Ectodermal cell (in vitro differentiated cells): ENCODE measurements around the gene DENND5B.
"Not testable (repeated sequence)": the region's sequence is repeated elsewhere in the genome, so short reads cannot be mapped to it uniquely, and the experiment has no call there.

Source experiments
- H3K27ac ChIP-seq: 2 replicates; pipeline ENCODE4 v1.7.0; 2013; ENCODE audit warnings: mild to moderate bottlenecking, low read depth, low read length; ENCODE audit not compliant: insufficient read depth, poor library complexity, severe bottlenecking
- H3K27me3 ChIP-seq: 2 replicates; pipeline ENCODE4 v1.7.0; 2013; ENCODE audit warnings: mild to moderate bottlenecking, low read length; ENCODE audit not compliant: insufficient read depth, control insufficient read depth, poor library complexity, severe bottlenecking
- H3K36me3 ChIP-seq: one replicate; pipeline ENCODE4 v1.7.0; 2013; ENCODE audit warnings: low read length; ENCODE audit not compliant: control insufficient read depth, insufficient read depth
- H3K4me1 ChIP-seq: one replicate; pipeline ENCODE4 v1.7.0; 2013; ENCODE audit warnings: low read length; ENCODE audit not compliant: control insufficient read depth, insufficient read depth
- H3K4me3 ChIP-seq: 2 replicates; pipeline ENCODE4 v1.7.0; 2013; ENCODE audit warnings: low read depth, low read length, control low read depth; ENCODE audit not compliant: insufficient read depth
- H3K9me3 ChIP-seq: 2 replicates; pipeline ENCODE4 v1.7.0; 2013; ENCODE audit warnings: mild to moderate bottlenecking, low read length, moderate library complexity; ENCODE audit not compliant: control insufficient read depth
- WGBS, 2 experiments: methylation state at CpG; one replicate each; pipeline ENCODE4 v1.1.7; 2013; ENCODE audit warnings: missing lambda C conversion rate in 2 of 2; 5-methylcytosine and 5-hydroxymethylcytosine counted together

The DENND5B gene

DNA sequence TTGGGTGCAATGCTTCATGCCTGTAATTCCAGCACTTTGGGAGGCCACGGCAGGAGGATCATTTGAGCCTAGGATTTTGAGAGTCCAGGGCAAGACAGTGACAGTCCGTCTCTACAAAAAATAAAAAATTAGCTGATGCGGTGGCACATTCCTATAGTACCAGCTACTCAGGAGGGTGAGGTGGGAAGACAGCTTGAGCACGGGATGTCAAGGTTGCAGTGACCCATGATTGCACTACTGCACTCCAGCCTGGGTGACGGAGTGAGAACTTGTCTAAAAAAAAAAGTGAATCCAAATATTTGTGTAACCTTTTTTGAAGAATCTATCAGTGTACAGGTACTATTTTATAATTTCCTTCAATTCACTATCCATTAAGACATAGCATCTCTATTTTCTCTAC lies 112.5 kb downstream of the DENND5B start:
- WGBS, 2 experiments, result 94 to 95% methylated on average over 5 of the region's 5 CpGs
- no peak overlapping the region for H3K4me3 ChIP-seq

DNA sequence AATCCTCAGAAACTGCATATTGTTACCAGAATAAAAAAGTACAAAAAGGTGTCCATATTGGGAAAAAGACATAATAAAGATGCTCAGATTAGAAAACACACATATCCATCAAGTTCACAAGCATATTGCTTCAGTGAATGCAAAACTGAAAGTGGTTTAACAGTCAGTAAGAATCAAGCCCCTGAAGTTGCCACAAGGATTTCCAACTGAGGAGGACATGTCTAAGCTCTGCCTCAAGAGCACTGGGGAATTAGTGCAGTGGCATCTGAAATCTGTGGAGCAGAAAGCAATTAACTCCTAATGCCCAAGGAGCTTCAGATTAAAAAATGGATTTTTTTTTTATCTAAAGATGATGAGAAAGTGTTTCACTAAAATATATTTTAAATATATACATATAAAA lies 113.2 kb downstream of the DENND5B start:
- no peak overlapping the region for H3K4me3 ChIP-seq
- H3K4me1 ChIP-seq, result no peaks in the 10 kb centered on the region
- H3K27ac ChIP-seq, result no peak overlapping the region
- H3K27me3 ChIP-seq, result no peaks in the 10 kb centered on the region
- no peaks in the 10 kb centered on the region for H3K9me3 ChIP-seq
- no peaks in the 10 kb centered on the region for H3K36me3 ChIP-seq

More for the DNA sequence above, 112.5 kb downstream of the DENND5B start:
- Histone ChIP-seq H3K36me3 (no peaks in the 10 kb centered on the region), H3K4me1 (no peaks in the 10 kb centered on the region), H3K9me3 (no peaks in the 10 kb centered on the region), H3K27ac (no peak overlapping the region), H3K27me3 (no peaks in the 10 kb centered on the region)

DNA sequence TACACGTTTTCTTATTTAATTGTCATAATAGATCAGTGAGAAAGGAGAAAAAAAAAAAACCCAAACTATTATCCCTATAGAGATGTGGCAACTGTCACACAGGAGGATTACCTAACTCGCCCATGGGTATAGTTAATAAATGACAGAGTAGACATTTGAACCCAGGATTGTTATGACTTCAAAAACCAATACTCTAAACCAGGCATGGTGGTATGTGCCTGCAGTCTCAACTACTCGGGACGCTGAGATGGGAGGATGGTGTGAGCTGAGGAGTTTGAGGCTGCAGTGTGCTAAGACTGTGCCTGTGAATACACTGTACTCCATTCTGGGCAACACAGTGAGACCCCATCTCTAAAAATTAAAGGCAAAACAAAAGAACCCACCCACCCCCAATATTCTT lies 114.5 kb downstream of the DENND5B start:
- Histone ChIP-seq H3K4me1 (no peaks in the 10 kb centered on the region), H3K9me3 (no peaks in the 10 kb centered on the region), H3K4me3 (no peak overlapping the region), H3K27me3 (no peaks in the 10 kb centered on the region), H3K27ac (no peak overlapping the region), H3K36me3 (no peaks in the 10 kb centered on the region)
- 90 to 96% methylated on average over 3 of the region's 4 CpGs for WGBS, 2 experiments

DNA sequence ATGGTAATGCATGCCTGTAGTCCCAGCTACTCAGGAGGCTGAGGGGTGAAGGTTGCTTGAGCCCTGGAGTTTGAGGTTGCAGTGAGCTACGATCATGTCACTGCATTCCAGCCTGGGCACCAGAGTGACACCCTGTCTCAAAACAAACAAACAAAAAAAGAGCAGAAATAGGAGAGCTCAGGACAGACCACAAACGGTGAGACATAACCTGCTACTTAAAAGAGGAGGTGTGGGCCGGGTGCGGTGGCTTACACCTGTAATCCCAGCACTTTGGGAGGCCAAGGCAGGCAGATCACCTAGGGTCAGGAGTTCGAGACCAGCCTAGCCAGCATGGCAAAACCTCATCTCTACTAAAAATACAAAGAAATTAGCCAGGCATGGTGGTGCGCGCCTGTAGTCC lies 115.3 kb downstream of the DENND5B start:
- 87 to 89% methylated on average over 7 of the region's 7 CpGs for WGBS, 2 experiments
- H3K27ac ChIP-seq, H3K27me3 ChIP-seq, H3K4me1 ChIP-seq, H3K36me3 ChIP-seq, H3K9me3 ChIP-seq, H3K4me3 ChIP-seq: not testable (repeated sequence)

DNA sequence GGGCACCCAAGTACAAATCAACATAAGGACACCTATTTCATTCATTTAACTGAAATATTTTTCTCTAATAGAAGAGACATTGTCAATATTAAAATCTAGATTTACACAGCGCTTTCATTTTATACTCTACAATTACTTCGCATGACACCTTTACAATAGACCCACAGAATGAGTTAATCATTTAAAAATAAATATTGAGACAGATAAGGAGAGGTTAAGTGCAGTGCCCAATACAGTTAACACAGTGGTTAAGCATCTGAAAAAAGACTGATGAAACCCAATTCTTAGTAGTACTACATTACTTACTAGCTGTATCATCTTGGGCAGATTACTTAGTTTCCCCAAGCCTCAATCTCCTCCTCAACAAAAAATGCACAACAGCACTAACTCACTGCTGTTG lies 116.2 kb downstream of the DENND5B start:
- Histone ChIP-seq H3K36me3 (no peaks in the 10 kb centered on the region), H3K27ac (no peak overlapping the region), H3K27me3 (no peaks in the 10 kb centered on the region), H3K9me3 (no peaks in the 10 kb centered on the region), H3K4me3 (no peak overlapping the region), H3K4me1 (no peaks in the 10 kb centered on the region)
- WGBS, 2 experiments, result 100% methylated on average over 1 of the region's 2 CpGs; no CpG with 5 or more reads in 1 of the 2 experiments

DNA sequence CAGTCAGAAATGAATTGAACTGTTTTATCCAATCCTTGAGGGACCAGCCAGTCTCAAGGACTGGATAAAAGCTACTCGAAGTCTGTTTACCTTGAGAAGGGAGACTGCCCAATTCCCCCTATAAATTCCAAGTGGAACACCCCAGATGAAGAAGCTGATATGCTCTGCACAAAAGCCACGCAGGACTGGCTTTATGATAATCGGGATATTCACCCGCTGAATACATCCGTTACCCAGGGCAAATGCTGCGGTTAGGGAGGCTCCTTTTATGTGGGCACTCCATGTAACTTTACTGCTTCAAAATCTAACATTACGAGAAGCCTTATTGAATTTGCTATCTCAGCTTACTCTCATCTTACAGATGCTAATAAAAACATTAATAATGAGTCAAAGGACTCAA lies 119.1 kb downstream of the DENND5B start:
- H3K36me3 ChIP-seq, result no peaks in the 10 kb centered on the region
- 96 to 97% methylated on average over 7 of the region's 7 CpGs for WGBS, 2 experiments

DNA sequence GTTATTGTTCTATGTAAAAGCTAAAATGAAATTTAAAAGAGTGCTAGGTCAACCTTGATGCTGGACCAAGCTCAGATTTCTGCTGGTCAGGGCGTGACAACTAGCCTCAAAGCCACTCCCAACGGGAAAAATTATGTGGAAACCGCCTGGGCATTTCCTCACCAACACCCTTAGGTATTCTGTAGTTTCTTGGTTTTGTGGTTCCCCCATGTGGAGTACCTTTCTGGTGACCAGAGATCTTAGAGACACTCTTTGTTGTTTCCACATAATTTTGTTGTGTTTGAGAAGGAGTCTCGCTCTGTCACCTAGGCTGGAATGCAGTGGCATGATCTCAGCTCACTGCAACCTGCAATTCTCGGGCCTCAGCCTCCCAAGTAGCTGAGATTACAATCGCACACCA lies 119.9 kb downstream of the DENND5B start:
- 79 to 80% methylated on average over 6 of the region's 6 CpGs for WGBS, 2 experiments
- Histone ChIP-seq H3K4me1 (no peaks in the 10 kb centered on the region), H3K27me3 (no peaks in the 10 kb centered on the region), H3K9me3 (no peaks in the 10 kb centered on the region), H3K27ac (no peak overlapping the region), H3K4me3 (no peak overlapping the region), H3K36me3 (no peaks in the 10 kb centered on the region)

More for the DNA sequence above, 119.1 kb downstream of the DENND5B start:
- Histone ChIP-seq H3K27ac (no peak overlapping the region), H3K4me3 (no peak overlapping the region), H3K9me3 (no peaks in the 10 kb centered on the region), H3K4me1 (no peaks in the 10 kb centered on the region), H3K27me3 (no peaks in the 10 kb centered on the region)

DNA sequence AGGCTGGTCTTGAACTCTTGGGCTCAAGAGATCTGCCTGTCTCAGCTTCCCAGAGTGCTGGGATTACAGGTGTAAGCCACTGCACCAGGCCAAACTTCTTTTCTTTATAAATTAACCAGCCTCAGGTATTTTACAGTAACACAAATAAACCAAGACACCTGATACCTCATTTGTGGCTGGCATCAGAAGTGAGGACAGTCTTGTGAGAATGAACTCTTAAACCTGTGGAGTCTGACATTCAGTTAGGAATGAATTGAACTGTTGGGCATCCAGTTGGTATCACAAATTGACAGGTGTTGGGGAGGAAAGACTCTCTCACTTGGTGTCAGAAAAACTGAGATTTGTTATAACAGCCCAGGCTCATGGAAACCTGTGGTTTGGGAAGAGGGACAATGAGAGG lies 120.5 kb downstream of the DENND5B start:
- Histone ChIP-seq H3K27me3 (no peaks in the 10 kb centered on the region), H3K9me3 (no peaks in the 10 kb centered on the region), H3K36me3 (no peaks in the 10 kb centered on the region), H3K27ac (no peak overlapping the region), H3K4me3 (no peak overlapping the region), H3K4me1 (no peaks in the 10 kb centered on the region)

DNA sequence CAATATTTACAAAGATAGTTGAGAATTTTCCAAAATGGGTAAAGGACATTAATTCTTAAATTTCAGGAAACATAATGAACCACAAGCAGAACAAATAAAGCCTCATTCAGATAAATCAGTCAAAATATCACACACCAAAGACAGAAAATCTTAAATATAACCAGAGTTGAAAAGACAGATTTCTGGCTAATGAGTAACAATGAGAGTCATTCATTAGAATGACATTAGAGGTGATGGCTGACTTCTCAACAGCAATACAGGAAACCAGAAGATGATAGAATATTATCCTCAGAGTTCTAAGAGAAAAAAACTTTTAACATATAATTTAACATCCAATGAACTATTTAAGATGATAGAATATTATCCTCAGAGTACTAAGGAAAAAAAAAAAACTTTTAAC lies 124.2 kb downstream of the DENND5B start:
- Histone ChIP-seq H3K4me1 (no peaks in the 10 kb centered on the region), H3K27ac (no peak overlapping the region), H3K36me3 (no peaks in the 10 kb centered on the region), H3K9me3 (no peaks in the 10 kb centered on the region), H3K4me3 (no peak overlapping the region), H3K27me3 (no peaks in the 10 kb centered on the region)

DNA sequence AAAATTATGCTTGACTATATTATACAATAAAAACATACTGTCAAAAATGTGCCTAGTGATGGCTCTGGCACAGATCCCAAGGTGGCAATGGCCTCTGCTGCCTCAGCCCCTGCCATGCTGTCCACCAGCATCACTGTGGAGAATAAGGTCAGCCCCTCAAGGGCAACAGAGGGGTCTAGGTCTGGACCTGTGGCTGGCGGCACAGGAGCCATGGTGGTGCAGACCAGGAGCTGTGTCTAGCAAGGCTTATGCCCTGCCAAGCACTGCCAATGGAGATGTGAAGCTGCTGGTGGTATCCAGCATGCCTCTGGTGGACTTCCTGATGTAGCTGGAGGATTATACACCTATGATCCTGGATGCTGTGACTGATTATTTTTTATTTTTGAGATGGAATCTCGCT lies 125.9 kb downstream of the DENND5B start:
- Histone ChIP-seq H3K9me3 (no peaks in the 10 kb centered on the region), H3K4me1 (no peaks in the 10 kb centered on the region), H3K27ac (no peak overlapping the region), H3K36me3 (no peaks in the 10 kb centered on the region), H3K27me3 (no peaks in the 10 kb centered on the region), H3K4me3 (no peak overlapping the region)
- 94 to 97% methylated on average over 2 of the region's 2 CpGs for WGBS, 2 experiments

DNA sequence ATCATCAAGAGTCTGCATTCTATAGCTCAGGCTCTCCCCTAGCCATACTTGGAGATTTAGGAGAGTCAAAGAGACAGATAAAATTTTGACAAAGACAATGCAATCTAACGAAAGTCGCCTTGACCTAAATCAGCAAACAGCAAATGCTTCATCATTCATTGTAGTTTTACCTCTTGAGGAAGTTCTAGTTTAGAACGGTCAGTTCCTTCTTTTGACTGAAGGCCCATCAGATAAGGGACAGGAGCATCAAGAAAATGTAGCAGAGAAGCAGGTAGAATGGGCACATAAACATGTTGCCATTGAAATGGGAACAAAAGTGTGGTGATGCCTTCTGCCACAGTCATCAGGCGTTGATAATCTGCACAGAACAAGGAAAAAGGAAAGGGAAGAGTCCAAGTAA lies 130.9 kb downstream of the DENND5B start:
- H3K4me1 ChIP-seq, result no peaks in the 10 kb centered on the region
- no peaks in the 10 kb centered on the region for H3K27me3 ChIP-seq
- no peaks in the 10 kb centered on the region for H3K36me3 ChIP-seq
- H3K9me3 ChIP-seq, result no peaks in the 10 kb centered on the region
- WGBS, 2 experiments, result 95 to 97% methylated on average over 4 of the region's 4 CpGs
- no peak overlapping the region for H3K4me3 ChIP-seq
- no peak overlapping the region for H3K27ac ChIP-seq
